Measurements from ENCODE around the gene ARHGEF4.

Gene ARHGEF4

DNA sequence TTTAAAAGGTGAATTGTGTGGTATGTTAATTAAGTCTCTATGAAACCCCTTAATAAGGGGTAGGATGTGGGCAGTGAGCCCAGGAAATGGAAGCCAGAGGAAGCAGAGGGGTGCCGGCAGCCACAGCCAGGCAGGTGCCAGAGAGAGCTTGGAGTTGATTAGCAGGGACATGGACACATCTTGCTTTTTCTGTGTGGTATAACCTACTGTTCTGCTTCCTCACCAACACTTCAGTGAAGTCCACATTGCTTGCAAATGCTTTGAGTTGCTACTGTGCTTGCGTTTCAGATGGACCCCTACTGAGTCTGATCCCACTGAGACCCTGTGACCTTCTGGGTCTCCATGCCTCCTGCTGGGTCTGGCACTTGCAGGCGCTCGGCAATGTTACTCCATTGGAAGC, 30.3 kb upstream of the ARHGEF4 start:
- H3K4me3 ChIP-seq (replicated peaks; ENCODE audit: low read depth, low read length), result no peak overlapping the region
- DNase-seq (ENCODE audit: low read depth), result no peak
- TF ChIP-seq, protein P1, sequence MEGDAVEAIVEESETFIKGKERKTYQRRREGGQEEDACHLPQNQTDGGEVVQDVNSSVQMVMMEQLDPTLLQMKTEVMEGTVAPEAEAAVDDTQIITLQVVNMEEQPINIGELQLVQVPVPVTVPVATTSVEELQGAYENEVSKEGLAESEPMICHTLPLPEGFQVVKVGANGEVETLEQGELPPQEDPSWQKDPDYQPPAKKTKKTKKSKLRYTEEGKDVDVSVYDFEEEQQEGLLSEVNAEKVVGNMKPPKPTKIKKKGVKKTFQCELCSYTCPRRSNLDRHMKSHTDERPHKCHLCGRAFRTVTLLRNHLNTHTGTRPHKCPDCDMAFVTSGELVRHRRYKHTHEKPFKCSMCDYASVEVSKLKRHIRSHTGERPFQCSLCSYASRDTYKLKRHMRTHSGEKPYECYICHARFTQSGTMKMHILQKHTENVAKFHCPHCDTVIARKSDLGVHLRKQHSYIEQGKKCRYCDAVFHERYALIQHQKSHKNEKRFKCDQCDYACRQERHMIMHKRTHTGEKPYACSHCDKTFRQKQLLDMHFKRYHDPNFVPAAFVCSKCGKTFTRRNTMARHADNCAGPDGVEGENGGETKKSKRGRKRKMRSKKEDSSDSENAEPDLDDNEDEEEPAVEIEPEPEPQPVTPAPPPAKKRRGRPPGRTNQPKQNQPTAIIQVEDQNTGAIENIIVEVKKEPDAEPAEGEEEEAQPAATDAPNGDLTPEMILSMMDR (IDR thresholded peaks at IDR 0.05; ENCODE audit: low read length, missing control alignments), result no peak

GRCh38 chr2:130807659-130808385, 28.9 kb upstream of the ARHGEF4 start:
- TF ChIP-seq, protein P1 (IDR thresholded peaks at IDR 0.05; ENCODE audit: low read length, missing control alignments), result no peak
- H3K4me3 ChIP-seq (replicated peaks; ENCODE audit: low read depth, low read length), result no peak overlapping the region
- no peak for DNase-seq (ENCODE audit: low read depth)

DNA sequence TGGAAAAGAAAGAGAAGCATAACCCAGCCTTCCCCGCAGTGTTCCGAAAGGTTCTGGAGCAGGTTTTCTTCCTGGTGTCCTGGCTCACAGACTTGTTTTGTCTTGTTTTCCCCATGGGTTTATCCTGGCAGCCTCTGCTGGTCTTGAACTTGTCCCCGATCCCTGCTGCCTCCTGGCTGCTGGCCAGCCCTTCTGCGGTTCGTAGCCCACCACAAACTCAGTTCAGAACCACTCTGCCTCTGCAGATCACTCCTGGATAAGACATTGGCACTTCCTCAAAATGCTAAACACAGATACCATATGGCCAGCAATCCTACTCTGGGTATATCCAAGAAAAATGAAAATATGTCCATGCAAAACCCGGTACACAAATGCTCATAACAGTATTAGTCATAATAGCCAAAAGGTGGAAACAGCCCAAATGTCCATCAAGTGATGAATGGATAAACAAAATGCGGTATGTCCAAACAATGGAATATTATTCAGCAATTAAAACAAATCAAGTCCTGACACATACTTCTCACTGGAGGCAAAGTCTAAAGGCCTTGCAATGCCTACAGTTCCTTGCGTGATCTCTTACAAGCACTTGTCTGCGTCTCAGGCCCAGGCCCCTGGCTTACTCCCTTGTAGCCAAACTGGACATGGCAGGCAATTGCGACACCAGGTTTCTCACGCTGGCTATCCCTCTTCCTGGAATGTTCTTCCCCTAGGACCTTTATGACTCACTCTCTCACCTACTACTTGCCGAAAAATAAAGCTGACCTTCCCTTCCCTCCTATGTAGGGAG, 28.0 kb upstream of the ARHGEF4 start:
- TF ChIP-seq, protein P1 (IDR thresholded peaks at IDR 0.05; ENCODE audit: low read length, missing control alignments), result no peak
- H3K4me3 ChIP-seq (replicated peaks; ENCODE audit: low read depth, low read length), result no peak overlapping the region
- peak; percentile 73 for DNase-seq (ENCODE audit: low read depth)

- H3K4me3 ChIP-seq (replicated peaks; ENCODE audit: low read depth, low read length), result no peak overlapping the region
- no peak for DNase-seq (ENCODE audit: low read depth)
- TF ChIP-seq, protein P1 (IDR thresholded peaks at IDR 0.05; ENCODE audit: low read length, missing control alignments), result no peak
These were observed 26.2 kb upstream of the ARHGEF4 start for GRCh38 chr2:130810490-130810889.

DNA sequence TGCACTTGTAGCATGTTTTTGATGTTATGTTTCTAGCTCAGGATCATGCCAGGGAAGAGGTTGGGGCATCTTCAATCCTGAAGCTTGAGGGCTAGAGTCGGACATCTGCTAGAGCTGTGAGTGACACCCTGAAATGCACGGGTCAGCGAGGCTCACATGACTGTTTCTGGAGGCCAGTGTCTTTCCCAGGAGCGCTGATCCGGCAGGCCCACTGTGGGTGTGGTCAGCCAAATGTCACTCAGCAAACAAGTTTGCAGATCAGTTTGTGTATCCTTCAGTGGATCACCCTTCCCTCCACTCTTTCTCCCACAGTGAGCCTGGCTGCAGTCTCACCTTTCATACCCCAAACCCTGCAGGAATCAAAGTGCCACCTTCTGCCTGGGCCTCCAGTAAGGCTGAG, 23.0 kb upstream of the ARHGEF4 start:
- TF ChIP-seq, protein P1 (IDR thresholded peaks at IDR 0.05; ENCODE audit: low read length, missing control alignments), result no peak
- no peak for DNase-seq (ENCODE audit: low read depth)
- H3K4me3 ChIP-seq (replicated peaks; ENCODE audit: low read depth, low read length), result no peak overlapping the region

DNA sequence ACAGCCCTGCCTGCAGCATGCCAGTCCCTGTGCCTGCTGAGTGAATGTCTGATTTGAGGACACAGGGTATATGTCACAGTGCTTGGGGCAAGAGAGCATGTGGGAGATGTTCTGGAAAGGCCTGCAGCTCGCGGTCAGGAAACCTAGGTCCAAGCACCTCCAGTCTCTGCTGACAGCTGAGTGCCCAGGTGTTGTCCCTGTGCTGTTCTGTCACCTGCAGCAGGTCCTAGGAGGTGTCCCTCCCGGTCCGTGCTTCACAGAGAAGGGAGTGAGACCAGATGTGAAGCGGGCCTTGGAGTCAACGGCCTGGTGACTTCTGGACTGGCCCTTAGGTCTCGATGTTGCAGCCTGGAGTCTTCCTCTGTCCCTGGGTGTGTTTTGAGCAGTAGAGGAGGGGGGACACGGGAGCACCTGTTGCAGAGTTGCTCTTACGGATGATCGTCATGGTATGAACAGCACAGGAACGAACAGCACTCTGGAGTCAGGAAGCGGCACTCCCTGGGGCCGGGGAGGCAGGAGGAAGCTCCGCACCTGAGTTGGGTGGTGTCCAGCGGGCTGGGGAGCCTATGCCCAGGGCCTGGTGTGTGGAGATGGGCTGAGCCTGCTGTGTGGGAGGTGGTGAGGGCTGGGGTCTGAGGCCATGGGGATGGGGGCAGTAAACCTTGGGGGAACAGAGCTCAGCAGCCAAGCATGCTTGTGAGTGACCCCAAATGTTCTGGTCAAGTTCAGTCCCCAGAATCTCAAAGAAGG, 21.6 kb upstream of the ARHGEF4 start:
- H3K4me3 ChIP-seq (replicated peaks; ENCODE audit: low read depth, low read length), result no peak overlapping the region
- no peak for DNase-seq (ENCODE audit: low read depth)
- TF ChIP-seq, protein P1 (IDR thresholded peaks at IDR 0.05; ENCODE audit: low read length, missing control alignments), result no peak

Measured in fibroblast of pulmonary artery (primary cell).